Stimulated activated CD8-positive, alpha-beta memory T cell treated with anti-CD3 and anti-CD28 coated beads, Interleukin-4, amount 100 ng/mL, for 4 hours (primary cell): ENCODE measurements around the gene GALC.

Source experiments
- DNase-seq, 2 donors: peaks; one replicate each; pipeline ENCODE4 v3.0.0-alpha.2; 2020; ENCODE audit warnings: low read depth in 2 of 2, low spot score in 1 of 2

The GALC gene

GRCh38 chr14:87888136-87888999 lies 104.6 kb downstream of the GALC start:
- DNase-seq: no peak

GRCh38 chr14:87883750-87884149 lies 109.2 kb downstream of the GALC start:
- DNase-seq: no peak
